BJ (cell line): ENCODE results near the gene PRKCH. TPM values are rescaled to one million over a fixed set of nuclear protein-coding genes. Genes with fewer than 3 reads are reported as not detected.

Experiments
- CTCF ChIA-PET: fragments of 350-600 bp; formaldehyde crosslinking; extraction: SDS; loops from one replicate; lab custom pipeline; 2021; ENCODE audit warnings: antibody characterized with exemption, inconsistent platforms; lab: Yijun Ruan, JAX
- POLR2A ChIA-PET: fragments of 300-600 bp; sonication (Branson Sonifier 250); formaldehyde crosslinking; extraction: SDS; loops from one replicate; lab custom pipeline; 2021; ENCODE audit warnings: antibody characterized with exemption; lab: Charles Lee
- DNase-seq: peaks from one replicate; pipeline ENCODE4 v3.0.0-alpha.2; 2011; ENCODE audit warnings: low read depth
- H3K27me3 ChIP-seq: 2 replicates; pipeline ENCODE4 v1.6.0; 2011; ENCODE audit warnings: low read length; ENCODE audit not compliant: control insufficient read depth, insufficient read depth
- H3K36me3 ChIP-seq: 2 replicates; pipeline ENCODE4 v1.5.1; 2011; ENCODE audit warnings: low read length; ENCODE audit not compliant: control insufficient read depth, insufficient read depth
- H3K4me3 ChIP-seq: 2 replicates; pipeline ENCODE4 v1.5.1; 2011; ENCODE audit warnings: low read depth, mild to moderate bottlenecking, control low read depth, low read length
- CTCF ChIP-seq: IDR thresholded peaks from 2 replicates; pipeline ENCODE4 v1.5.1; 2011; ENCODE audit warnings: low read depth, mild to moderate bottlenecking, control low read depth, inconsistent platforms, low read length, moderate library complexity; ENCODE audit not compliant: insufficient read depth
- polyA plus RNA-seq: library from polyadenylated mRNA; depleted of rRNA; stranded (reverse); fragments of >200 nt; gene quantifications from 2 replicates; pipeline ENCODE4 v1.2.3, GENCODE V29; 2011

The PRKCH gene
- polyA plus RNA-seq, 1 experiment: 2.0 TPM

- no peak for DNase-seq
- Histone ChIP-seq H3K36me3 (no peaks in the 10 kb centered on the region), H3K4me3 (no peak overlapping the region), H3K27me3 (no peaks in the 10 kb centered on the region; the same call in 1 of the 2 replicates)
- no peak for TF ChIP-seq CTCF
- CTCF ChIA-PET: no interaction called here
- POLR2A ChIA-PET: no interaction called here
Measured at GRCh38 chr14:61438036-61438435, 116.7 kb downstream of the PRKCH start.

GRCh38 chr14:61438497-61438859, 117.1 kb downstream of the PRKCH start:
- ChIA-PET POLR2A (no interaction called here), CTCF (no interaction called here)
- H3K27me3 ChIP-seq: no peaks in the 10 kb centered on the region; the same call in 1 of the 2 replicates
- no peak for DNase-seq
- no peak overlapping the region for H3K4me3 ChIP-seq
- H3K36me3 ChIP-seq: no peaks in the 10 kb centered on the region
- no peak for TF ChIP-seq CTCF

GRCh38 chr14:61438860-61439765, 117.7 kb downstream of the PRKCH start:
- ChIA-PET CTCF (interaction anchor here (1.0 kb wide), 1 partner anchor 13 kb away, joined by 3 read pairs; no protein-coding TSS in a partner anchor), POLR2A (no interaction called here)
- TF ChIP-seq CTCF: no peak
- Histone ChIP-seq H3K4me3 (no peak overlapping the region), H3K36me3 (no peaks in the 10 kb centered on the region), H3K27me3 (no peaks in the 10 kb centered on the region; the same call in 1 of the 2 replicates)
- DNase-seq: peak; percentile 15

- CTCF ChIA-PET: interaction anchor here (0.7 to 1.0 kb wide), 2 partner anchors 11 to 13 kb away, joined by 3 read pairs; no protein-coding TSS in a partner anchor
- TF ChIP-seq CTCF: no peak
- no peaks in the 10 kb centered on the region for H3K36me3 ChIP-seq
- no peaks in the 10 kb centered on the region; the same call in 1 of the 2 replicates for H3K27me3 ChIP-seq
- no peak for DNase-seq
- POLR2A ChIA-PET: no interaction called here
- no peak overlapping the region for H3K4me3 ChIP-seq
Measured at GRCh38 chr14:61439779-61440418, 118.5 kb downstream of the PRKCH start.

- Histone ChIP-seq H3K36me3 (no peaks in the 10 kb centered on the region), H3K4me3 (no peak overlapping the region), H3K27me3 (peaks cover 2% of the 10 kb centered on the region; the same call in 1 of the 2 replicates)
- ChIA-PET CTCF (no interaction called here), POLR2A (no interaction called here)
- no peak for TF ChIP-seq CTCF
- no peak for DNase-seq
Measured at GRCh38 chr14:61443481-61443880, 122.1 kb downstream of the PRKCH start.
